ENCODE measurements around the gene GLB1L.
A peak's percentile ranks its signal among the peaks of the same experiment; 100 is the strongest.

GLB1L gene

DNA sequence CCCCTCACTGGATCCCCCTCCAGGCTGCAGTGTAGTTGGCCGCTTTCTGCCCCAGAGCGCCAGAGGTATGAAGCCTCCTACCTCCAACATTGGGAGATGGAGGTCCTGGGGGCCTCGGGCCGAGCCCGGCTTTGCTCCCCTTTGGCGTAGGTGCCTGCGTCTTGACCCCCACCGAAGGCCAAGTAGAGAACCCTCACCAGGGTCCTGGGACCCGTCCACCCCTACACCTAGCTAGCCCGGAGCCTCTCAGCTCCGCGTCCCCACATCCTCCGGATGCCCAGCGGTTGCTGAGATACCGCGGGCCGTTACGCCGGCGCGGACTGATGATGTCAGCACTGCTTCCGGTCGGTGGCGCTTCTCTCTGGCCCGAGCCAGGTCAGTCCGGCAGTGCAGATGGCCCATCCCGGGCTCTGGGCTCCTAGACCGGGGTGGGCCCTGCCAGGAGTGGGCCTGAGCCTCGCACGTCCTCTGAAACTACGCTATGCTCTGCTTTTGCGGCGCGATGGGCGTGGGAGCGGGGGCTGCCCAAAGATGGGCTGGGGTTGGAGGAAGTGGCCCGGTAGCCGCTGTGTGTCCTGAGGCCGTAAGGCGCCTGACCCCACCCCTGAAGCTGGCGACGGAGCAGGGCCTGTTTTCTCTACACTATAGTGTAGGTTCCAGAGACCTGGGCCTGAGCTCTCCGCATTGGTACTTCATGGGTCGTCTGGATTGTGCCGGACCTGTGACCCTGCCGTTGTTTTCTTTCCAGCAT is at the start of gene GLB1L, which contains the start of gene STK16:
Gene GLB1L, minus strand, starts transcription at position 297 of the 751 bp plus-strand sequence. CDS start 1,871 bp downstream, outside the sequence.
Gene STK16, plus strand, starts transcription at position 332 of the 751 bp plus-strand sequence. CDS start 521 bp downstream, outside the sequence.
- in situ Hi-C loops (cut with MboI; ENCODE audit: low sequenced_read_pairs, unreplicated experiment), result no loop called here
- peak; percentile 98 for DNase-seq (ENCODE audit: low spot score)
- TF ChIP-seq, protein P1, sequence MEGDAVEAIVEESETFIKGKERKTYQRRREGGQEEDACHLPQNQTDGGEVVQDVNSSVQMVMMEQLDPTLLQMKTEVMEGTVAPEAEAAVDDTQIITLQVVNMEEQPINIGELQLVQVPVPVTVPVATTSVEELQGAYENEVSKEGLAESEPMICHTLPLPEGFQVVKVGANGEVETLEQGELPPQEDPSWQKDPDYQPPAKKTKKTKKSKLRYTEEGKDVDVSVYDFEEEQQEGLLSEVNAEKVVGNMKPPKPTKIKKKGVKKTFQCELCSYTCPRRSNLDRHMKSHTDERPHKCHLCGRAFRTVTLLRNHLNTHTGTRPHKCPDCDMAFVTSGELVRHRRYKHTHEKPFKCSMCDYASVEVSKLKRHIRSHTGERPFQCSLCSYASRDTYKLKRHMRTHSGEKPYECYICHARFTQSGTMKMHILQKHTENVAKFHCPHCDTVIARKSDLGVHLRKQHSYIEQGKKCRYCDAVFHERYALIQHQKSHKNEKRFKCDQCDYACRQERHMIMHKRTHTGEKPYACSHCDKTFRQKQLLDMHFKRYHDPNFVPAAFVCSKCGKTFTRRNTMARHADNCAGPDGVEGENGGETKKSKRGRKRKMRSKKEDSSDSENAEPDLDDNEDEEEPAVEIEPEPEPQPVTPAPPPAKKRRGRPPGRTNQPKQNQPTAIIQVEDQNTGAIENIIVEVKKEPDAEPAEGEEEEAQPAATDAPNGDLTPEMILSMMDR (IDR thresholded peaks at IDR 0.05; ENCODE audit: borderline replicate concordance, control extremely low read depth, extremely low read depth, insufficient read depth, missing control alignments), result no peak

DNA sequence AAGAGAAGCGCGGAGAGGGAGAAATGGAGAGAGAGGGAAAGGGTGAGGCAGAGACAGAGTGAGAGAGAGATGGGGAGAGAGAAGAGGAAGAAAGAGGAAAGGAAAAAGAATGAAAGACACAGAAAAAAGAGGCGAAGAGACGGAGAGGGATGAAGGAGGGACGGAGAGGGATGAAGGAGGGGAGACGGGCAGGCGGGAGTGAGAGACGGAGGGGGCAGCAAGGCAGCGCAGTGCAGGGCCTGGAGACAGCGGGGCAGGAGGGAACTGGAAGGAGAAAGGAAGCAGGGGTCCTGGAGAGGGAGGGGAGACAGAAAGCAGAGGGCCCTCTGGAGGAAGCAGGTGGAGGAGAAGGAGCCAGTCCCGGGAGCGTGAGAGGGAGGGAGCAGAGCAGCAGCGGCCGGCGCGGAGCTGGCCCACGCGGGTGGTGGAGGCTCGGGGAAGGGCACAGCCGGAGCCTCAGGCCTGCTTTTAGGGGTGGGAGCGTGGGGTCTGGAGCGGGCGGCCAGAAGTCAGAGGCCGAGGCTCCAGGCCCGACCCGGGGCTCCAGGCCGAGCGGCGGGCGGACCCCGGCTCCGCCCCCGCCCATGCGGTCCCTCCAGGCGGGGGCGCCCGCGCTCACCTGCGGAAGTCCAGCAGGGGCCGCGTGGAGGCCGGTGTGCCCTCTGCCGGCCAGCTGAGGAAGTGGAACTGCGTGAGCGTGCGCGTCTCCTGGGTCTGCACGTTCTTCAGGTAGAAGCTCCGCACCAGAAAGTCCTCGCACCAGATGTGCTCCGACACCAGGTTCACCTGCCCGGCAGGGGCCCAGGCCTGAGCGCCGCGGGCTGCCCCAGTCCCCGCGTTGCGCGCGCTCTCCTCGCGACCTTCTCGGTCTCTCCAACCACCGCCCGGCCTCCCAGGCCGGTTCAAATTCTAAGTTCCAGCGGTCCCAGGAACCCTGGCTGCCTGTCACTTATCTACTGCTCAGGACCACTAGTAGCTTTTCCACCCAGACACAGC is 49.4 kb upstream of the GLB1L start:
- TF ChIP-seq, protein P1 (IDR thresholded peaks at IDR 0.05; ENCODE audit: borderline replicate concordance, control extremely low read depth, extremely low read depth, insufficient read depth, missing control alignments), result peak; percentile 100
- DNase-seq (ENCODE audit: low spot score), result peak; percentile 99
- in situ Hi-C loops (cut with MboI; ENCODE audit: low sequenced_read_pairs, unreplicated experiment), result loop anchor here (25.0 kb wide), 1 partner anchor 132 kb away; the partner anchor contains the start of genes NHEJ1 and SLC23A3

- in situ Hi-C loops (cut with MboI; ENCODE audit: low sequenced_read_pairs, unreplicated experiment), result loop anchor here (25.0 kb wide), 1 partner anchor 131 kb away; the partner anchor contains the start of genes NHEJ1 and SLC23A3
- TF ChIP-seq, protein P1 (IDR thresholded peaks at IDR 0.05; ENCODE audit: borderline replicate concordance, control extremely low read depth, extremely low read depth, insufficient read depth, missing control alignments), result no peak
- DNase-seq (ENCODE audit: low spot score), result peak; percentile 25
Observed at GRCh38 chr2:219293736-219294231, 48.5 kb upstream of the GLB1L start.

GRCh38 chr2:219292616-219293015 is 47.4 kb upstream of the GLB1L start:
- DNase-seq (ENCODE audit: low spot score), result no peak
- TF ChIP-seq, protein P1 (IDR thresholded peaks at IDR 0.05; ENCODE audit: borderline replicate concordance, control extremely low read depth, extremely low read depth, insufficient read depth, missing control alignments), result no peak
- in situ Hi-C loops (cut with MboI; ENCODE audit: low sequenced_read_pairs, unreplicated experiment), result loop anchor here (25.0 kb wide), 1 partner anchor 130 kb away; the partner anchor contains the start of genes NHEJ1 and SLC23A3

DNA sequence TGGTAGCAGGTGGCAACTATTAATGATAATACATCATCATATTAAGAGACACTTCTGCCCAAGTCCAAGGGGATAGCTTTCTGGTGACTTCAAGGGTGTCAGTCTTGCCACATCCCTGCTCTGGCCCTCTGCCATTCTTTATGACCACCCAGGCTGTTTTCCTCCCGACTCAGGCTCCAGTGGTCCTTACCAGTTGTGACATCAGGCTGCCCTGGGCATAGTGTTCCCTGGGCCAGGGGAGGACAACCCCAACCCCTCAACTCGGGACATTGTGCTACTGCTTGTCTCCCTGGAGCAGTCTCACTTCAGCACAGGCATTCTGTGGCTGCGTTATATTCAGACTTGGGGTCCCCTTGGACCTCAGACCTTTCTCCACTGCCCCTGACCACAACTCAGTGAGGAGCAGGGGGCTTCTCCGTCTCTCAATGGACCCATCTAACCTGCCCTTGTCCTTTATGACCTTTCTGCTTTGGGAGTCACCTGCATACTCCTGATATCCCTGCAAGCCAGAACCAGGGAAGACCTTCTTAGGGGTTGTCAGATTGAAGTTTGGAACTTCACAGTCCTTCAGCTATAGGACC is 46.8 kb upstream of the GLB1L start:
- no peak for DNase-seq (ENCODE audit: low spot score)
- in situ Hi-C loops (cut with MboI; ENCODE audit: low sequenced_read_pairs, unreplicated experiment), result loop anchor here (25.0 kb wide), 1 partner anchor 130 kb away; the partner anchor contains the start of genes NHEJ1 and SLC23A3
- TF ChIP-seq, protein P1 (IDR thresholded peaks at IDR 0.05; ENCODE audit: borderline replicate concordance, control extremely low read depth, extremely low read depth, insufficient read depth, missing control alignments), result no peak
